OCI-LY7 (cell line): ENCODE data around the gene ZNF382.

Source experiments
- CTCF ChIP-seq: fragments of 200-600 bp; sonication (generic); conservative IDR thresholded peaks from 2 replicates; pipeline ENCODE4 v1.5.1; 2014; ENCODE audit warnings: mild to moderate bottlenecking, antibody characterized with exemption, low read length, moderate library complexity, mixed read lengths
- EZH2phosphoT487 ChIP-seq: fragments of 200-600 bp; sonication (generic); IDR thresholded peaks from 2 replicates; pipeline ENCODE4 v1.6.1; 2018; ENCODE audit warnings: low read depth, borderline replicate concordance, mild to moderate bottlenecking, mixed run types, antibody characterized with exemption, low read length, moderate library complexity, mixed read lengths

GRCh38 chr19:36638862-36639510, 33.9 kb downstream of the ZNF382 start:
- TF ChIP-seq CTCF (no peak), EZH2phosphoT487 (no peak)
